Activated gamma-delta T cell treated with anti-CD3 and anti-CD28 coated beads, Interleukin-2, amount 50 U/mL, for 16 hours (primary cell): ENCODE measurements around the gene HARBI1.

ENCODE experiments used
- DNase-seq: peaks from one replicate; pipeline ENCODE4 v3.0.0-alpha.2; 2020; ENCODE audit warnings: low read depth

HARBI1 gene, protein sequence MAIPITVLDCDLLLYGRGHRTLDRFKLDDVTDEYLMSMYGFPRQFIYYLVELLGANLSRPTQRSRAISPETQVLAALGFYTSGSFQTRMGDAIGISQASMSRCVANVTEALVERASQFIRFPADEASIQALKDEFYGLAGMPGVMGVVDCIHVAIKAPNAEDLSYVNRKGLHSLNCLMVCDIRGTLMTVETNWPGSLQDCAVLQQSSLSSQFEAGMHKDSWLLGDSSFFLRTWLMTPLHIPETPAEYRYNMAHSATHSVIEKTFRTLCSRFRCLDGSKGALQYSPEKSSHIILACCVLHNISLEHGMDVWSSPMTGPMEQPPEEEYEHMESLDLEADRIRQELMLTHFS

DNA sequence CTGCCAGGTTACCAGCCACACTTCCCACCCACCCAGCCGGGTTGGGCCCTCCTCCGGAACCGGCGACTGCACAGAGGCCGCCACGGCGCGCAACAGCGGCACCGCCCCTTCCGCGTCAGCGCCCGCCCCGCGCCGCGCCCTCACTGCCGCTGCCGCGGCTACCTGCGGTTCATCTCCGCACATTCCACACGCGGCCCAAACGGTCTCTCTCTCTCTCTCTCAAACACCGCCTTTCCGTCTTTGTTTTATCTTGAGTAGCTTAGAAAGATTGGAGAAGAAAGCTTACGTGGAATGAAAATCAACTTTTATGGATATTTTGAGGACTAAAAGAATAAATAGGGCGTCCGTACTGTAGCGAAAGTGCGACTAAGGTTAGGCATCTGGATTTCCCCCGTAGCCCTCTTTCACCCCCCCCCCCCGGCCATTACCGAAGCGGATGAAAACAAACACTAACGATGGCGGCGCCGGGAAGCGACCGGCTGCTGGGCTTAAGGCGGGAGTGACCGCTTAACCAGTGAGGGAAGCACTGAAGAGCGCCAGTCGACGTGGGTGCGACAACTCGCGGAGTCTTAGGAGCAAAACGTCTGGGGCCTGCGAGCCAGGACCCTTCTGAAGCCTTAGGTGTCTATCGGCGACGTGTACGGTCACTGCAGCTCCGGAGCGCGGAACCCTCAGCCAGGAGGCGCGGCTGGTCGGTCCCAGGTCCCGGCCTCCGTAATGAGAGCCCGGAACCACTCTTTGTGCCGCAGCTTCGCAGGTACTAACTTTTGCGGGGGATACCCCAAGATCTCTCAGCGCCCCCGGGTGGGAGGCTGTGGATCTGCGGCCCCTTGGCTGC lies at the start of gene HARBI1, which contains the start of gene ATG13:
TSS of gene HARBI1 (minus strand) at position 94 of the 838 bp plus-strand sequence. CDS start 990 bp downstream, outside the sequence.
TSS of gene ATG13 (plus strand) at position 420 of the 838 bp plus-strand sequence. CDS start 26,739 bp downstream, outside the sequence.
- DNase-seq, result peak; percentile 90

DNA sequence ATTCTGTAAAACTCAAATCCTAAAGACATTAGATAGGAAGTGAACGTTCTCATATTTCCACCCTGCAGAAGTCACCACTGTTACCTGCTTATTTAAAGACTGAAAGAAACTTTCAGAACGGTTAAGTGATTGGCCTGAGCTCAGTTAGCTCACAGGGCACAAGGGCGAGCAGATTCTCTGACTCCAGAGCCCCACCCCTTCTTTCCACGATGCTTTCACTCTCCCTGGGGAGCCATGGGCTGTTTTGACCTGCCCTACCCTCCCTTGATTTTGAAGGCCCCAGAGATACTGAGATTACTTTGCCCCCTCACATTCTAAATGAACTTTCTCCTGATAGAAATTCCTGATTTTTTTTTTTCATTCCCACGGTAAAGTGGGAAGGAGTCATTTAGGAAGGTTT lies 49.5 kb upstream of the HARBI1 start:
- no peak for DNase-seq

DNA sequence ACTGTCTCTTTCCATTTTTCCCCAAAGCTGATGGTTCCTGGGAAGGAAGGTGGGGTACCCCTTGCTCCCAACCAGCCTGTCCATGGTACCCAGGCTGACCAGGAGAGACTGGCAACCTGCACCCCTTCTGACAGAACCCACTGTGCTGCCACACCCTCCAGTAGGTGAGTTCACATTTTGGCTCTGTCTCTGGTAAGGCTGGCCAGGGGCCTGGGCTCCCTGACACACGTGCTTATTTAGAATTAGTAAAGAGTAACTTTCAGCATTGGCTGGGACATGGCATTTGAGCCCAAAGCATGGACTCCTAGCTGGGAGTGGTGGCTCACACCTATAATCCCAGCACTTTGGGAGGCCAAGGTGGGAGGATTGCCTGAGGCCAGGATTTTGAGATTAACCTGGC lies 48.3 kb upstream of the HARBI1 start:
- no peak for DNase-seq

DNA sequence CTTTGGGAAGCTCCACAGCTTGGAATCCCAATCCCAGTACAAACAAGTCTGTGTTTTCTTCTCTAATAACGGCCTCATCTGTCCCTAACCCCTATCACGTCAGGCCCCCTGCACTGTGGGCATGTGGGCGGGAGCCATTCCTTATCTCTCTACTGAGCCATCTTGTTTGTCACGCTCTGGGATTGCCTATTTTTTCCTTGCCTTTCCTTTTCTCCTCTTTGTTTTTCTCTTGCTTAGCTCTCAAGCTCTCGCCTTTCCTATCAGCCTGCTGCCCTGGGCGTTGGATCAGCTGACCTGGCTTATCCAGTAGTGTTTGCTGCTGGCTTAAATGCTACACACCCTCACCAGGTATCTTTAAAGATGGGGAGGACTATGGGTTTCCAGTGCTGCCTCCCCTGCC lies 47.6 kb upstream of the HARBI1 start:
- no peak for DNase-seq

DNA sequence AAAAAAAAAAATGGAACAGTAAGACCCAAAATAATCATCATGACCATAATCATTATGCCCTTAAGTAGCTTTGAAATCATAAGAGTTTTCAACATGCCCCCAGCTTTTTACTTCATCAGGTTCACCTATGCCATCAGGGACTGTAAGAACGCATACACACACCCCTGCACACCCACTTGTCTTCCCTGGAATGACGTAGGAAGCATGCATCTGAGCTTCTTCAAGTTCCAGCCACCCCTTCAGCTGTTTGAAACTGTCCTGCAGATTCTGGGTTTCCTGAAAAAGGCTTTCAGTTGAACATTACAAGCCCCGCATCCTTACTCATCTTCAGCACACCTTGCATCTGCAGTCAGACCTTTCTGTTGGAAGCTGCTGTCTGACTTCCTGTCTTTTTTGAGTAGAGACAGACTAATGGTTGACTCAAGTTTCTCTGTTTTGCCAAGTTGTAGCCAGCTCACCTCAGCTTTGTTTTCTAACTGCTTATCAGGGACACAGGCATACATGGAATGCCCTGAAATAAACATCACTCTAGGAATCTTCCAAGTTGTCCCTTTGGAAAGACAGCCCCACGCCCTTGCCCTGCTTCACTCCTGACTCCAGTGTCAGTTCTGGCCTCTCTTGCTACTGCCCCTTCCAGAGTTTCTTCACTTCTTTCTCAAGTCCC lies 46.4 kb upstream of the HARBI1 start:
- DNase-seq, result no peak

DNA sequence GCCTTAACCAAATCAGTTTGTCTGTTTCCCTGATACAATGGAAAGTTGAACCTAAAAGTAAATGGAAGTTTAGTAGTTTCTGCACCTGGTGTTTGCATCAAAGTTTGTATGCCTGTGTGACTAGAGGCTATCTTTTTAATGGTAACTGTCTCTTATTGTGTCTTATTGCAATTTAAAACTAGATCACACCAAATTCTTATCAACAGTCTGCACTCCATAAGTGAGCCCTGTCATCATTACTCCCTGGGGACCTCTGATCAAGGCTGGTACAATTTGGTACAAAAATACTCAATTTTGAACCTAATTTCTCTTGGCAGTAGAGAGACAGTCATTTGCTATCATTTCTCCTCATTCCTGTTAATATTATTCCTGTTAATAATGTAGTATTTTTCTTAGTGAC lies 45.3 kb upstream of the HARBI1 start:
- no peak for DNase-seq

DNA sequence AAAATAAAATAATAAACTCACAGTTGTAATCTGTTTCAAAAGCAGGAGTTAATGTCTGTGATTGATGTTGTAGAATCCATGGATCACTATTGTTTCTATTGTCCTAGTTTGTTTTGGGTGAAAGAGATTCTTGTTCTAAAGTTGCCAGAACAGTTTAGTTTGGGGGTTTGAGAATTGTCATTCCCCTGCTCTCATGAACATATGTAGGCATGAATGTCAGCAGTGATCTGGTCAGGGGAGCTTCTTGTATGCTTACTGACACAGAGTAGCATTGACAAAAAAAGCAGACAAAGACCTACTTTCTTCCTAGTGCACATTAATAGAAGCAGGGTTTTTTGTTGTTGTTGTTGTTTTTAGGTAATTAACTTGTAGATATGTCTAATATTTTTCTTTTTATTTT lies 44.8 kb upstream of the HARBI1 start:
- no peak for DNase-seq

DNA sequence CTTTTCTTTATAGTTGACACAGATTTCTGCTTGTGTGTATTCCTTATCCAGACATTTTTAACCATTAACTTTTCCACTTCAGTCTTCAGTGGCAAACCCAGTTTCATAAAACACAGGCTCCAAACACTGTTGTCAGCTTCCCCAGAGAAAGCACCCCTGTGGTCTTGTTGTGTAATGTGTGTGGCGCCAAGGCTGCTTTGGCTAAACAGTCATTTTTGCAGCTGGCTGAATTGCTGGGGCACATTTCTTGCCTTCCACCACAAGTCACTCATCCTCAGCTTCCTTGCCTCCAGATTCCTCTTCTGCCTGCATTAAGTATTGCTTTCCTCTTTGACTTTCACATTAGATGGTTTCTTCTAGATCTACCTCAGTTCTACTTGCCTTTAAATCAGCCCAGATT lies 42.9 kb upstream of the HARBI1 start:
- DNase-seq, result no peak

DNA sequence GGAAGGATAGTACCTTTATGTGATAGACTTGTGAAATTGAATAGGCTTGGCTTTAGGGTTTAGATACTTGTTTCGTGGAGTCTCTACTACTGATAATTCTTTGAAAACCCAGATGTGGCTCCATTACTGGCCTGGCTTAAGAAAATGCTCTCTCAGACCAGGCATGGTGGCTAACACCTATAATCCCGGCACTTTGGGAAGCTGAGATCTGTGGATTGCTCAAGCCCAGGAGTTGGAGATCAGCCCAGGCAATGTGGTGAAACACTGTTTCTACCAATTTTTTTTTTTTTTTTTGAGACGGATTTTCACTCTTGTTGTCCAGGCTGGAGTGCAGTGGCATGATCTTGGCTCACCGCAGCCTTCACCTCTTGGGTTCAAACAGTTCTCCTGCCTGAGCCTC lies 41.2 kb upstream of the HARBI1 start:
- no peak for DNase-seq

DNA sequence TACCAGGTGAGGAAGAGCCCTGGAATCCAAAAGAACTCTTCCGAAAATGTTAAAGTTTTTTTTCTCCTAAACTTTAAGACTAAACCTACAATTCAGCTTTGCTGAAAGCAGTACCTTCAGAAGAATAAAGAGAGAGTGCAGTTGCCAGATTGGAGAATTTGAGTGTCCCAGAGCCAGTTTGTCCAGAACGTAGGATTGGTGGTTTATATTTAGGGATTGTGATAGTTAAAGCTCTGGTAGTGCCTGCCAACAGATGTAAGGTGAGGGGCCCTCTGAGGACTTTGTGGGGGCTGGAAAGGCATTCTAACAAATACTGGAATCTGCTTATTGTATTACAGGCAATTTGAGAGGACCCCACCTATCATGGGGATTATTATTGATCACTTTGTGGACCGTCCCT lies 40.2 kb upstream of the HARBI1 start:
- no peak for DNase-seq

DNA sequence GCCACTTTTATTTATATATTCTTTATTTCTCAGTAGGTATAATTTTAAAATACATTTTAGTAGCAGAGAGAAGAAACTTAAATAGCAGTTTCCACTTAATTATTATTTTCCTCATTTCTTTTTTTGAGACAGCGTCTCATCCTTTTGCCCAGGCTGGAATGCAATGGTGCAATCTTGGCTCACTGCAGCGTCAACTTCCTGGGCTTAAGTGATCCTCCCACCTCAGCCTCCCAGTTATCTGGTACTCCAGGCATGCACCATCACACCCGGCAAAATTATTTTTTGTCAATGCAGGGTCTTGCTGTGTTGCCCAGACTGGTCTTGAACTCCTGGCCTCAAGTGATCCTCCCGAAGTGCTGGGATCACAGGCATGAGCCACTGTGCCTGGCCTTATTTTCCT lies 38.6 kb upstream of the HARBI1 start:
- DNase-seq, result no peak

DNA sequence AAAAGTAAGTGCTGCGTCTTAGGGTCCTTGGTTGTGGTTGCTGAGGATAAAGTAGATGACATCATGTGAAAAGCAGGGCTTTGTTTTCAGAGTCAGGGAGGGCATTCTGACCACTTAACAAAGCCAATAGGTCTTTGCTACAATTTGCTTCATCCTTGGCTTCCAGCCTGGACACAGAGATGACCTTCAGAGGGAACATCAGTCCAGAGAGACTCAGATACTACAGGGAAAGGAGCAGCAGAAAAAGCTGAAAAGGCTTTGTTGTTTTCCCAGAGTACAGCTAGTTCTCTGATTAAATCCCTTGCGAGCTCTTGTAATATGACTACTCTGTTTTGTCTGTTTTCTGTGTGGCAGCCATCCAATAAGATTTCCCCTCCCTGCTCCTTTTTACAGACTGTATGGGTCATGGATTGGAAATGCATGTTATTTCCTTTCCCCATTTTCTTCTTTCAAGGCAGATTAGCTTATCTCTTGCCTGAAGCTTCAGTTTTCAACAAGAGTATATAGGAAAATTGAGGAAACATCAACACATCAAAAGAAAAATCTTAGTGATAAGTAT lies 32.2 kb upstream of the HARBI1 start:
- no peak for DNase-seq

DNA sequence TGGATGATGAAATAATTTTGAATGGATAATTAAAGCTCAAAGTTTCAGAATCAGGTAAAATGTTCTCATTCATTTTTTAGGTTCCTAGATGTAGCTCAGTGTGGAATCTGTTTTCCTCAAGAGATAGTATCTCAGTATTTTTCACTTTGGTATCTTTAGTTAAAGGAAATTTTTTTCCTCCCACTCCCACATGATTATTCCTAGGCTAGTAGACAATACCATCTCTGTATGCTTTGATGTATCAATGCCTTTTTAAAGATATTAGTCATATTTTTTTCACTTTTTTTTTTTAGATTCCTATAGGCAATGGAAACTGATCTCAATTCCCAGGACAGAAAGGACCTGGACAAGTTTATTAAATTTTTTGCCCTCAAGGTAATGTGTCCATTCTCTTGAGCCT lies 27.0 kb upstream of the HARBI1 start:
- no peak for DNase-seq

DNA sequence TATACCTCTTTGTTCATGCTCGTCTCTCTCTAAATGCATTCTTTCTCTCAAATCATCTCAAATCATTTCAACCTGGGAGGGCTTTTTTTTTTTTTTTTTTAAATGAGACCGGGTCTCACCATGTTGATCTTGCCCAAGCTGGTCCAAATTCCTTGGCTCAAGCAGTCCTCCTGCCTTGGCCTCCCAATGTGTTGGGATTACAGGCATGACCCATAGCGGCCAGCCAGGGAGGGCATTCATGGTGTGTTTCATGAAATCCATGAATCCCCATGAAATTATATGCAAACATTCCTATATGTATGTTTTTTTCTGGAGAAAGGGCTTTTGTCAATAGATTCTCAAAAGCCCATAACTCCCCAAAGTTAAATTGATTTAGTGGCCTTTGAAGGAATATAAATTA lies 26.5 kb upstream of the HARBI1 start:
- DNase-seq, result no peak

DNA sequence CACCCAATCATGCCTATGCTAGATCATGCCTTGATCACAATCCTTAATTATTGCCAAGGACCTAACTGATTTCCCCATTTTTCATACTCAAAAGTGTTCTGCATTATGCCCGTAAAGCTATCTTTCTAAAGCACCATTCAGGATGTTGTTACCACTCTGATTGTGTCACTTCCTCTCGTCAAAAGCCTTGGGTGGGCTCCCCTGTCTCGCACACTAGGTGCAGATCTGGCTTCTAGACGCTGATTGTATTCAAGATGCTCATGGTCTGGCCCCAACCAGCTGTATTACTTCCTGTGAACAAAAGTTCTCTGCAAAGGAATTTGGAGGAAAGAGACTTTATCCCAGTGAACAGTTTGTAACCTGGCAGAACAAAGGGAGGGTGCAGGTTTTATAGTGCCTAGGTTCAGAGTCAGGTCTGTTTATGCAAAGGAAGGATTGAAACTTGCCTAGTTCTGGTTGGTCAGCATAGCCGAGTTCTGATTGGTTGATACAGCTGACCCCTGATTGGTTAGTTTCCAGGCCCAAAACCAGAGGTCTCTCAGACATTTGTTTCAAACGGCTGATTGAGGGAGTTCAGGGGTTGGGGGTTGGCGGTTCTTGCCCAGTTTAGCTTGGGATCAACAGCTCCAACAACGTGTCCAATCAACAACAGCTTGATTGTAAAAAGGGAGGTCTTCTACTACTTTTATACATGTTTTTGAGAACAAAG lies 25.8 kb upstream of the HARBI1 start:
- DNase-seq, result no peak

DNA sequence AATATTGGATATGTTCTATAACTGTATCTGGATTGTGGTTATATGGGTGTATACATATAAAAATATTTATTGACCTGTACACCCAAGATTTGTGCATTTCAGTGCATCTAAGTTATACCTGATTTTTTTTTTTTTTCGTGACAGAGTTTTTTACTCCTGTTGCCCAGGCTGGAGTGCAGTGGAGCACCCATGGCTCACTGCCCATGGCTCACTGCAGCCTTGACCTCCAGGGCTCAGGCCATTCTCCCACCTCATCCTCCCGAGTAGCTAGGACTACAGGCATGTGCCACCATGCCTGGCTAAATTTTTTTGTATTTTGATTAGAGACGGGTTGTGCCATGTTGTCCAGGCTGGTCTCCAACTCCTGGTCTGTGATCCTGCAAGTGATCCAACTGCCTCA lies 24.6 kb upstream of the HARBI1 start:
- DNase-seq, result no peak

DNA sequence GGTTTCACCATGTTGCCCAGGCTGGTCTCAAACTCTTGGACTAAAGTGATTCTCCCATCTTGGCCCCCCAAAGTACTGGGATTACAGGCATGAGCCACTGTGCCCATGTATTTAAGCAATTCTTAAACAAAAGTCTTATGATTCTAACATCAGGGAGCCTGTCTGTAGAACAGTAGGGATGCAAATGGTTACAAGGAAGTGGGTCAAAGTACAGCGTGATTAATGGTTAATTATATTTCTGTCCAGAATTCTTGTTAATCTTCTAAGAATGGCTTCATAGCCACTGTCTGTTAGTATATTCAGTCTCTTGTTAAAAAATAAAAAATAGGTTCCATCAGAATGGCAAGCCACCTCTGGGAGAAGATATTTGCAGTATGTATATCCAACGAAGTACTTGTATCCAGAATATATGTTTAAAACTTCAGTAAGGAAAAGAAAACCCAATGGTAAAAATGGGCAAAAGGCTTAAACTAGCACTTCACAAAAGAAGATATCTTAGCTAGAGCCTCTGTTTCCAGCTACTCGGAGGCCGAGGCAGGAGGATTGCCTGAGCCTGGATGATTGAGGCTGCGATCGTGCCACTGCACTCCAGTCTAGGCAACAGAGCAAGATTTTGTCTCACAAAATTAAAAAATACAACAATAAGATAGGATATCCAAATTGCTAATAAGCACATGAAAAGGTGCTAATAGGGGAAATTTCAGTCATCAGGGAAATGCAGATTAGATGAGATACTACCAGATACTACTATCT lies 23.2 kb upstream of the HARBI1 start:
- DNase-seq, result no peak

DNA sequence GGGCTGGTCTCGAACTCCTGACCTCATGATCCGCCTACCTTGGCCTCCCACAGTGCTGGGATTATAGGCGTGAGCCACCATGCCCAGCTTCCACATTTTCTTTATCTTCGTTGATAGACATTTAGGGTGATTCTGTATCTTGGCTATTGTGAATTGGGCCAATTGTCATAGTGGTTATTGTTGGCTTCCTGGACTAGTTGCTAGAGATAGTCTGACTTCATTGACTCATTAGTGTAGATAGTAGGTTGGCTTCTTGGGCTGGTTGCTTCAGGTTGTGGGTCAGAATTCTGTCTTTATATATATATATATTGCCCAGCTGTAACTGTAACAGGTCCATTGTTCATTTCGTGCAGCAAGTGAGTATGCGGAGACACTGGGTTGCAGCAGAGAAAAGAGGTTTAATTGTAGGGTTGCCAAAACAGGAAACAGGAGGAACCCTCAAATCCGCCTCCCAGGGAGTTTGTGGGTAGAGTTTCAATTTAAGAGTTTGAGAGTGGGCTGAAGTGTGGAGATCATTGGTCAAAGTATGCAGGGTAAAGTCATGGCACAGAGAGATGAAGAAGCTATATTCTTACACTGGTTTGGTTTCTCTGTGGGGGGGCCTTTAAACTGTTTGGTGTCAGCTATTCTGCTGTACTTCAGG lies 22.3 kb upstream of the HARBI1 start:
- DNase-seq, result no peak

DNA sequence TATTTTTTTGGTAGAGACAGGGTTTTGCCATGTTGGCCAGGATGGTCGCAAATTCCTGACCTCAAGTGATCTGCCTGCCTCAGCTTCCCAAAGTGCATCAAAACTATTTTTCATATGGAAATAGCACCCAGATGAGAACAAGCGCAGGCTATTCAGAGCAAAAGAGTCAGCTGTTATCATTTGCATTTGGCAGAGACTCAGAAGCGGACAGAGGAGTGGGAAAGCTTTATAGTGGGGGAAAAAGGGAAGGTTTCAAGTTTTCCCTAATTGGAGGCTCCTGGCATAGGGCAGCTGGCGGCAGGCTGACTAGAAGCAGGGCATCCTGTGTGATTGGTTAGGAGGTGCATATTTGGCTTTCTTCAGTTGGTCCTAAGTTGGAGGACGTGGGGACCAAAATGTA lies 20.5 kb upstream of the HARBI1 start:
- DNase-seq, result no peak

DNA sequence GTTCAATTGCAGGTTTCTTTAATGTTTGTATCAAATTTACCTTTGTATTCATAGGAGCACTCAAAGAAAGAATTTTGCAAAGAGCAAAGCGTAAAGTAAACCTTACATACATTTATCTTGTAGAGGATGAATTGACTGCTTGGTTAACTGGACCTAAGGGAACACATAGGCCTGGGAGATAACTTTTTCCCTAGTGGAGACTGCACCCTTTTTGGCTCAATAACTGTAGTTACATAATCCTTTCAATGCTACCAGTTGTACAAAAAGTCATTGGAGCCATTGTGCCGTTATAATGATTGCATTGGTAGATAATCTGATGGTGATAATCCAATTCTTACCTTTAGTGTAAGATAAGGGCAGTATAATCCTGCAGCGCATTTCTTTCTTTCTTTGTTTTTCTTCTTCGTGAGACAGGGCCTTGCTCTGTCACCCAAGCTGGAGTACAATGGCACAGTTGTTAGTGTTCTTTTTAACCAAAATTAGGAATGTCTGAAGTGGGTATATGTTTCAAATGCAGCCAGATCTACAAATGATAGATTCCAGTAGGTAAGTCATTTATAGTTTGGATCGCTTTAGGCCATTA lies 18.6 kb upstream of the HARBI1 start:
- no peak for DNase-seq
